H1 (cell line): ENCODE measurements around the gene AIFM1.

Experiments used
- ATF3 ChIP-seq: IDR thresholded peaks from 2 replicates; pipeline ENCODE4 v1.6.1; 2011; ENCODE audit warnings: low read depth, mild to moderate bottlenecking, low read length; ENCODE audit not compliant: insufficient read depth
- CBX5 ChIP-seq: fragments of 300-800, 300-1000 bp; sonication (generic); IDR thresholded peaks from 2 replicates; pipeline ENCODE4 v1.7.1; 2016; ENCODE audit warnings: antibody characterized with exemption, low read length, low read depth
- CBX8 ChIP-seq: fragments of 300-800, 300-1000 bp; sonication (generic); IDR thresholded peaks from 2 replicates; pipeline ENCODE4 v1.7.1; 2016; ENCODE audit warnings: low read depth, low read length, borderline replicate concordance
- CREB1 ChIP-seq: IDR thresholded peaks from 2 replicates; pipeline ENCODE4 v1.6.1; 2012; ENCODE audit warnings: inconsistent platforms
- HDAC2 ChIP-seq, 2 experiments: fragments of 300-600 bp in 1 of 2; sonication (generic) in 1 of 2; IDR thresholded peaks; 2 replicates each; pipeline ENCODE4 v1.6.1; 2011 to 2012; ENCODE audit warnings: low read depth in 2 of 2, low read length in 2 of 2, mild to moderate bottlenecking in 2 of 2, moderate library complexity in 2 of 2, borderline replicate concordance in 1 of 2, inconsistent platforms in 1 of 2
- JUND ChIP-seq: IDR thresholded peaks from 2 replicates; pipeline ENCODE4 v1.6.1; 2011; ENCODE audit warnings: mild to moderate bottlenecking, improper control_type of control experiment, low read length
- POLR2A ChIP-seq, 2 experiments: IDR thresholded peaks; 1 replicate in 1 of 2; 2 replicates in 1 of 2; pipeline ENCODE4 v1.6.1; 2011; ENCODE audit warnings: low read depth in 2 of 2, low read length in 2 of 2, mild to moderate bottlenecking in 2 of 2; ENCODE audit errors: control extremely low read depth in 1 of 2
- SP1 ChIP-seq: IDR thresholded peaks from 2 replicates; pipeline ENCODE4 v1.6.1; 2011; ENCODE audit warnings: low read depth, low read length
- SP2 ChIP-seq: IDR thresholded peaks from 2 replicates; pipeline ENCODE4 v1.6.1; 2012; ENCODE audit warnings: mild to moderate bottlenecking, low read length, inconsistent platforms
- TAF7 ChIP-seq: optimal IDR thresholded peaks from 2 replicates; pipeline ENCODE3; 2011; ENCODE audit warnings: low read depth, mild to moderate bottlenecking, inconsistent platforms, low read length, moderate library complexity, borderline replicate concordance
- TBP ChIP-seq: IDR thresholded peaks from 2 replicates; pipeline ENCODE4 v1.6.1; 2011; ENCODE audit warnings: low read depth, low read length, improper control_type of control experiment
- TF ChIP-seq, protein P1 (sequence below), 3 experiments: IDR thresholded peaks; 1 replicate in 2 of 3; 2 replicates in 1 of 3; pipeline versions ENCODE4 v1.5.1 to v1.6.1; 2011; ENCODE audit warnings: low read length in 3 of 3, mild to moderate bottlenecking in 3 of 3, inconsistent platforms in 2 of 3, low read depth in 1 of 3, moderate library complexity in 1 of 3; ENCODE audit not compliant: insufficient read depth in 1 of 3; ENCODE audit errors: control extremely low read depth in 1 of 3

DNA sequence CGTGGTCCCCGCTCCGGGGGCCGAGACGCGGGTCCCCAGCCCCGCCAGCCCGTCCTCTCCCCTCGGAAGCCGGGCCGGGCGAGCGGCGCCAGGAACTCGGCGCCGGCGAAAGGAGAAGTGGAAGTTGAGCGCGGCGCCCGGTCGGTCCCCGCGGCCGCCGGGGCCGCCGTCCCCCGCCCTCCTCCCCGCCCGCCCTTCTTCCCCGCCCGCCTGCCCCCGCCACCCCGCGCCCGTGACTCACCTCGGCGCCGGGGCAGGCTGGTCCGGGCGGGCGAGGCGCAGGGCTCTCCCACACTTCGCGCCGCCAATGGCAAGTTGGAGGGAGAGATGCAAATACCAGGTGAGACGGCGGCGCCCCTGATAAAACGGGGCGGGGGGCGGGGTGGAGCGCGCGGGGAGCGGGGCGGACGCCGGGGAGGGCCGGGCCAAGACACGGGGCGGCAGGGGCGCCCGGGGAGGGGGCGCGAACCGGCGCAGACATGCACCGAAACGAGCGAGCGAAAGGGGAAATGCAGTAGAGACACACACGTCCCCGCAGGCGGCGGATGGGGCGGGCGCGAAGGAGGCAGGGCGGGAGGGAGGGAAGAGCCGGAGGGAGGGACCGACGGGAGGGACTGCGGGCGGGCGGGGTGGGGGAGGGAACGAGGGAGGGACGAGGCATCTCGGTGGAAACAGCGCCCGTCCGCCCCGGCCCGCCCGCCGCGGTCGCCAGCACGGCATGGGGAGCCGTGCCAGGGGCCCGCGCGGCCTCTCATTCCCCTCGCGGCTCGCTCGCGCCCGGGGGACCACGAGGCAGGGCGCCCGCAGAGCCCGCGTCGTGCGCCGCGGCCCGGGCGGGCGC lies 55.0 kb downstream of the AIFM1 start, which contains the start of gene ELF4:
- no peak for TF ChIP-seq HDAC2 (IDR thresholded peaks at IDR 0.05; ENCODE audit: borderline replicate concordance in 1 of 2, low read depth in 2 of 2, low read length in 2 of 2)
- TF ChIP-seq ATF3: no peak
- TF ChIP-seq POLR2A (IDR thresholded peaks at IDR 0.05; ENCODE audit: control extremely low read depth in 1 of 2, low read depth in 2 of 2, low read length in 2 of 2): no peak
- TF ChIP-seq, protein P1, sequence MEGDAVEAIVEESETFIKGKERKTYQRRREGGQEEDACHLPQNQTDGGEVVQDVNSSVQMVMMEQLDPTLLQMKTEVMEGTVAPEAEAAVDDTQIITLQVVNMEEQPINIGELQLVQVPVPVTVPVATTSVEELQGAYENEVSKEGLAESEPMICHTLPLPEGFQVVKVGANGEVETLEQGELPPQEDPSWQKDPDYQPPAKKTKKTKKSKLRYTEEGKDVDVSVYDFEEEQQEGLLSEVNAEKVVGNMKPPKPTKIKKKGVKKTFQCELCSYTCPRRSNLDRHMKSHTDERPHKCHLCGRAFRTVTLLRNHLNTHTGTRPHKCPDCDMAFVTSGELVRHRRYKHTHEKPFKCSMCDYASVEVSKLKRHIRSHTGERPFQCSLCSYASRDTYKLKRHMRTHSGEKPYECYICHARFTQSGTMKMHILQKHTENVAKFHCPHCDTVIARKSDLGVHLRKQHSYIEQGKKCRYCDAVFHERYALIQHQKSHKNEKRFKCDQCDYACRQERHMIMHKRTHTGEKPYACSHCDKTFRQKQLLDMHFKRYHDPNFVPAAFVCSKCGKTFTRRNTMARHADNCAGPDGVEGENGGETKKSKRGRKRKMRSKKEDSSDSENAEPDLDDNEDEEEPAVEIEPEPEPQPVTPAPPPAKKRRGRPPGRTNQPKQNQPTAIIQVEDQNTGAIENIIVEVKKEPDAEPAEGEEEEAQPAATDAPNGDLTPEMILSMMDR (IDR thresholded peaks at IDR 0.05; ENCODE audit: control extremely low read depth in 1 of 3, insufficient read depth in 1 of 3, low read depth in 1 of 3, low read length in 3 of 3): no peak
- no peak for TF ChIP-seq TAF7
- no peak for TF ChIP-seq SP2
- no peak for TF ChIP-seq TBP
- TF ChIP-seq JUND: no peak
- no peak for TF ChIP-seq CBX5
- no peak for TF ChIP-seq SP1
- no peak for TF ChIP-seq CBX8
- no peak for TF ChIP-seq CREB1
